ENCODE measurements around the gene CTIF.

GRCh38 chr18:48805826-48806535, 267.1 kb downstream of the CTIF start:
- no peak for TF ChIP-seq CTCF (IDR thresholded peaks at IDR 0.05)
- TF ChIP-seq POLR2AphosphoS5 (IDR thresholded peaks at IDR 0.05; ENCODE audit: low read depth, low read length) = no peak
- no peak for TF ChIP-seq SIN3A (IDR thresholded peaks at IDR 0.05; ENCODE audit: borderline replicate concordance, insufficient read depth, low read depth, low read length)
